Liver (tissue), 9 donors: ENCODE results near the gene TAGLN. TPM values are rescaled to one million over a fixed set of nuclear protein-coding genes. Genes with fewer than 3 reads are reported as not detected.

Source experiments
- DNase-seq: peaks from one replicate; pipeline ENCODE4 v3.0.0-alpha.2; 2017; ENCODE audit warnings: low spot score
- H3K27ac ChIP-seq, 2 donors: one replicate each; pipeline ENCODE4 v1.7.0; 2013; ENCODE audit warnings: inconsistent platforms in 2 of 2, low read length in 2 of 2, control low read depth in 1 of 2, low read depth in 1 of 2, mild to moderate bottlenecking in 1 of 2
- H3K27me3 ChIP-seq, 4 donors: one replicate each; pipeline versions ENCODE4 v1.6.1 to v1.7.0; 2013; ENCODE audit warnings: low read length in 3 of 4, inconsistent platforms in 1 of 4, mild to moderate bottlenecking in 1 of 4, moderate library complexity in 1 of 4; ENCODE audit not compliant: control insufficient read depth in 4 of 4, insufficient read depth in 4 of 4
- H3K36me3 ChIP-seq, 4 donors: one replicate each; pipeline versions ENCODE4 v1.6.1 to v1.7.0; 2013; ENCODE audit warnings: low read length in 3 of 4, mild to moderate bottlenecking in 3 of 4, low read depth in 1 of 4, moderate library complexity in 1 of 4; ENCODE audit not compliant: control insufficient read depth in 4 of 4, insufficient read depth in 3 of 4
- H3K4me1 ChIP-seq, 4 donors: one replicate each; pipeline versions ENCODE4 v1.6.1 to v1.7.0; 2013; ENCODE audit warnings: low read length in 3 of 4, mild to moderate bottlenecking in 3 of 4, moderate library complexity in 1 of 4; ENCODE audit not compliant: control insufficient read depth in 4 of 4, insufficient read depth in 4 of 4
- H3K4me3 ChIP-seq, 3 donors: one replicate each; pipeline versions ENCODE4 v1.6.1 to v1.7.0; 2013; ENCODE audit warnings: low read length in 3 of 3, control low read depth in 1 of 3, low read depth in 1 of 3, mild to moderate bottlenecking in 1 of 3
- H3K9ac ChIP-seq, 2 donors: one replicate each; pipeline ENCODE4 v1.7.0; 2013; ENCODE audit warnings: low read length in 2 of 2, mild to moderate bottlenecking in 2 of 2, moderate library complexity in 2 of 2, control low read depth in 1 of 2, low read depth in 1 of 2
- H3K9me3 ChIP-seq, 4 donors: one replicate each; pipeline versions ENCODE4 v1.6.1 to v1.7.0; 2013; ENCODE audit warnings: low read length in 3 of 4; ENCODE audit not compliant: control insufficient read depth in 4 of 4
- ATF3 ChIP-seq: IDR thresholded peaks from 2 replicates; pipeline ENCODE4 v1.6.1; 2016; ENCODE audit warnings: antibody characterized with exemption
- CTCF ChIP-seq: fragments of 150-350 bp; IDR thresholded peaks from 2 replicates; pipeline ENCODE4 v1.5.1; 2017; ENCODE audit warnings: improper control_type of control experiment, low read depth, low read length; ENCODE audit not compliant: missing input control
- FOXA2 ChIP-seq: IDR thresholded peaks from 2 replicates; pipeline ENCODE4 v1.6.1; 2016; ENCODE audit warnings: antibody characterized with exemption
- HNF4A ChIP-seq, 2 donors: conservative IDR thresholded peaks; 2 replicates each; pipeline ENCODE4 v1.6.1; 2016; ENCODE audit warnings: antibody characterized with exemption in 2 of 2, mild to moderate bottlenecking in 2 of 2
- HNF4G ChIP-seq: IDR thresholded peaks from 2 replicates; pipeline ENCODE4 v1.6.1; 2016; ENCODE audit warnings: antibody characterized with exemption
- JUND ChIP-seq, 2 donors: IDR thresholded peaks; 2 replicates each; pipeline ENCODE4 v1.6.1; 2016; ENCODE audit warnings: antibody characterized with exemption in 2 of 2
- RAD21 ChIP-seq, 2 donors: IDR thresholded peaks; 2 replicates each; pipeline ENCODE4 v1.6.1; 2016; ENCODE audit warnings: antibody characterized with exemption in 2 of 2, mild to moderate bottlenecking in 2 of 2
- REST ChIP-seq: IDR thresholded peaks from 2 replicates; pipeline ENCODE4 v1.6.1; 2016; ENCODE audit warnings: antibody characterized with exemption, mild to moderate bottlenecking
- SP1 ChIP-seq: IDR thresholded peaks from 2 replicates; pipeline ENCODE4 v1.6.1; 2018; ENCODE audit warnings: antibody characterized with exemption, mild to moderate bottlenecking
- YY1 ChIP-seq: IDR thresholded peaks from 2 replicates; pipeline ENCODE4 v1.6.1; 2016; ENCODE audit warnings: antibody characterized with exemption, mild to moderate bottlenecking
- ZBTB33 ChIP-seq: IDR thresholded peaks from 2 replicates; pipeline ENCODE4 v1.6.1; 2016; ENCODE audit warnings: antibody characterized with exemption
- WGBS: extraction: QIAGEN DNeasy Blood & Tissue Kit; methylation state at CpG from one replicate; pipeline ENCODE4 v1.1.7; 2013; 5-methylcytosine and 5-hydroxymethylcytosine counted together
- polyA plus RNA-seq, 2 donors: library from polyadenylated mRNA; stranded (reverse) in 1 of 2; unstranded in 1 of 2; fragments of 200-250 nt in 1 of 2; fragments of >200 nt in 1 of 2; fragmentation: Nextera tagmentation in 1 of 2; extraction: Ambion mirVana in 1 of 2; gene quantifications; one replicate each; pipeline versions ENCODE4 v1.2.1 to v1.2.3, GENCODE V29; 2013 to 2015
- total RNA-seq, 2 donors: library from RNA; depleted of rRNA; stranded (reverse); fragments of >200 nt; gene quantifications; one replicate each; pipeline ENCODE4 v1.2.3, GENCODE V29; 2014
- donor health status: healthy.
- donor health status: healthy.
- donor health status: healthy.
- donor health status: healthy.
- donor health status: healthy.

The TAGLN gene
- total and polyA plus RNA-seq, 4 donors = 7.4 to 309 (median 96.2) TPM

- TF ChIP-seq RAD21 (IDR thresholded peaks at IDR 0.05) = peak in 1 of 2 donors; percentile 55
- TF ChIP-seq JUND (IDR thresholded peaks at IDR 0.05) = no peak
- no peak for TF ChIP-seq REST
- no peak for TF ChIP-seq ZBTB33
- TF ChIP-seq YY1 = no peak
- TF ChIP-seq FOXA2 = no peak
- TF ChIP-seq SP1 = no peak
- peak; percentile 31 for TF ChIP-seq CTCF
- TF ChIP-seq HNF4G = no peak
- no peak for TF ChIP-seq HNF4A (conservative IDR thresholded peaks at IDR 0.05)
- no peak for TF ChIP-seq ATF3
- H3K9ac ChIP-seq = no peak overlapping the region
- WGBS = 69% methylated on average over 22 of the region's 22 CpGs
Measured at GRCh38 chr11:117180661-117181585, 18.2 kb upstream of the TAGLN start.

More at GRCh38 chr11:117180661-117181585, 18.2 kb upstream of the TAGLN start:
- Histone ChIP-seq H3K4me3 (no peak overlapping the region), H3K27me3 (no peaks in the 10 kb centered on the region), H3K9me3 (no peaks in the 10 kb centered on the region), H3K27ac (no peak overlapping the region), H3K36me3 (peaks cover 3 to 21% (median 11%) of the 10 kb centered on the region in 4 donors), H3K4me1 (peaks cover 4 to 23% (median 18%) of the 10 kb centered on the region in 4 donors)
- DNase-seq = peak; percentile 75
